H1 (cell line): Measurements from ENCODE around the gene TNNT3. TPM values are rescaled to one million over a fixed set of nuclear protein-coding genes. Genes with fewer than 3 reads are reported as not detected.

Experiments
- ATF2 ChIP-seq: IDR thresholded peaks from 2 replicates; pipeline ENCODE4 v1.6.1; 2012; ENCODE audit warnings: low read length, inconsistent platforms
- BACH1 ChIP-seq: IDR thresholded peaks from 2 replicates; pipeline ENCODE4 v1.6.1; 2012; ENCODE audit warnings: low read length, improper control_type of control experiment
- polyA plus RNA-seq, 7 experiments: library from polyadenylated mRNA; depleted of rRNA in 3 of 7; stranded (reverse) in 5 of 7; unstranded in 2 of 7; fragments of >200 nt in 5 of 7; fragments of 200-250 nt in 2 of 7; gene quantifications; 1 replicate in 5 of 7; 2 replicates in 1 of 7; 4 replicates in 1 of 7; pipeline versions ENCODE4 v1.2.1 to v1.2.3, GENCODE V29; 2011 to 2013; ENCODE audit warnings: missing spikeins in 2 of 7, mixed read lengths in 2 of 7
- total RNA-seq: library from RNA; stranded (reverse); fragmentation: NEBNext Ultra II Directional; extraction: Animal tissue kit (Norgen Biotek cat#: 25700); gene quantifications from 2 replicates; pipeline ENCODE4 v1.2.1, GENCODE V29; 2021
- TF ChIP-seq, protein P1 (sequence below): fragments of 300-600 bp; sonication (generic); IDR thresholded peaks from 2 replicates; pipeline ENCODE4 v1.7.1; 2012; ENCODE audit warnings: low read length, moderate library complexity, mild to moderate bottlenecking, inconsistent platforms; ENCODE audit not compliant: insufficient replicate concordance

The TNNT3 gene
- total and polyA plus RNA-seq, 2 of the 8 experiments (the other 6 are each of a cell fraction or from before 2014, with no cell fraction given): not detected

- TF ChIP-seq, protein P1, sequence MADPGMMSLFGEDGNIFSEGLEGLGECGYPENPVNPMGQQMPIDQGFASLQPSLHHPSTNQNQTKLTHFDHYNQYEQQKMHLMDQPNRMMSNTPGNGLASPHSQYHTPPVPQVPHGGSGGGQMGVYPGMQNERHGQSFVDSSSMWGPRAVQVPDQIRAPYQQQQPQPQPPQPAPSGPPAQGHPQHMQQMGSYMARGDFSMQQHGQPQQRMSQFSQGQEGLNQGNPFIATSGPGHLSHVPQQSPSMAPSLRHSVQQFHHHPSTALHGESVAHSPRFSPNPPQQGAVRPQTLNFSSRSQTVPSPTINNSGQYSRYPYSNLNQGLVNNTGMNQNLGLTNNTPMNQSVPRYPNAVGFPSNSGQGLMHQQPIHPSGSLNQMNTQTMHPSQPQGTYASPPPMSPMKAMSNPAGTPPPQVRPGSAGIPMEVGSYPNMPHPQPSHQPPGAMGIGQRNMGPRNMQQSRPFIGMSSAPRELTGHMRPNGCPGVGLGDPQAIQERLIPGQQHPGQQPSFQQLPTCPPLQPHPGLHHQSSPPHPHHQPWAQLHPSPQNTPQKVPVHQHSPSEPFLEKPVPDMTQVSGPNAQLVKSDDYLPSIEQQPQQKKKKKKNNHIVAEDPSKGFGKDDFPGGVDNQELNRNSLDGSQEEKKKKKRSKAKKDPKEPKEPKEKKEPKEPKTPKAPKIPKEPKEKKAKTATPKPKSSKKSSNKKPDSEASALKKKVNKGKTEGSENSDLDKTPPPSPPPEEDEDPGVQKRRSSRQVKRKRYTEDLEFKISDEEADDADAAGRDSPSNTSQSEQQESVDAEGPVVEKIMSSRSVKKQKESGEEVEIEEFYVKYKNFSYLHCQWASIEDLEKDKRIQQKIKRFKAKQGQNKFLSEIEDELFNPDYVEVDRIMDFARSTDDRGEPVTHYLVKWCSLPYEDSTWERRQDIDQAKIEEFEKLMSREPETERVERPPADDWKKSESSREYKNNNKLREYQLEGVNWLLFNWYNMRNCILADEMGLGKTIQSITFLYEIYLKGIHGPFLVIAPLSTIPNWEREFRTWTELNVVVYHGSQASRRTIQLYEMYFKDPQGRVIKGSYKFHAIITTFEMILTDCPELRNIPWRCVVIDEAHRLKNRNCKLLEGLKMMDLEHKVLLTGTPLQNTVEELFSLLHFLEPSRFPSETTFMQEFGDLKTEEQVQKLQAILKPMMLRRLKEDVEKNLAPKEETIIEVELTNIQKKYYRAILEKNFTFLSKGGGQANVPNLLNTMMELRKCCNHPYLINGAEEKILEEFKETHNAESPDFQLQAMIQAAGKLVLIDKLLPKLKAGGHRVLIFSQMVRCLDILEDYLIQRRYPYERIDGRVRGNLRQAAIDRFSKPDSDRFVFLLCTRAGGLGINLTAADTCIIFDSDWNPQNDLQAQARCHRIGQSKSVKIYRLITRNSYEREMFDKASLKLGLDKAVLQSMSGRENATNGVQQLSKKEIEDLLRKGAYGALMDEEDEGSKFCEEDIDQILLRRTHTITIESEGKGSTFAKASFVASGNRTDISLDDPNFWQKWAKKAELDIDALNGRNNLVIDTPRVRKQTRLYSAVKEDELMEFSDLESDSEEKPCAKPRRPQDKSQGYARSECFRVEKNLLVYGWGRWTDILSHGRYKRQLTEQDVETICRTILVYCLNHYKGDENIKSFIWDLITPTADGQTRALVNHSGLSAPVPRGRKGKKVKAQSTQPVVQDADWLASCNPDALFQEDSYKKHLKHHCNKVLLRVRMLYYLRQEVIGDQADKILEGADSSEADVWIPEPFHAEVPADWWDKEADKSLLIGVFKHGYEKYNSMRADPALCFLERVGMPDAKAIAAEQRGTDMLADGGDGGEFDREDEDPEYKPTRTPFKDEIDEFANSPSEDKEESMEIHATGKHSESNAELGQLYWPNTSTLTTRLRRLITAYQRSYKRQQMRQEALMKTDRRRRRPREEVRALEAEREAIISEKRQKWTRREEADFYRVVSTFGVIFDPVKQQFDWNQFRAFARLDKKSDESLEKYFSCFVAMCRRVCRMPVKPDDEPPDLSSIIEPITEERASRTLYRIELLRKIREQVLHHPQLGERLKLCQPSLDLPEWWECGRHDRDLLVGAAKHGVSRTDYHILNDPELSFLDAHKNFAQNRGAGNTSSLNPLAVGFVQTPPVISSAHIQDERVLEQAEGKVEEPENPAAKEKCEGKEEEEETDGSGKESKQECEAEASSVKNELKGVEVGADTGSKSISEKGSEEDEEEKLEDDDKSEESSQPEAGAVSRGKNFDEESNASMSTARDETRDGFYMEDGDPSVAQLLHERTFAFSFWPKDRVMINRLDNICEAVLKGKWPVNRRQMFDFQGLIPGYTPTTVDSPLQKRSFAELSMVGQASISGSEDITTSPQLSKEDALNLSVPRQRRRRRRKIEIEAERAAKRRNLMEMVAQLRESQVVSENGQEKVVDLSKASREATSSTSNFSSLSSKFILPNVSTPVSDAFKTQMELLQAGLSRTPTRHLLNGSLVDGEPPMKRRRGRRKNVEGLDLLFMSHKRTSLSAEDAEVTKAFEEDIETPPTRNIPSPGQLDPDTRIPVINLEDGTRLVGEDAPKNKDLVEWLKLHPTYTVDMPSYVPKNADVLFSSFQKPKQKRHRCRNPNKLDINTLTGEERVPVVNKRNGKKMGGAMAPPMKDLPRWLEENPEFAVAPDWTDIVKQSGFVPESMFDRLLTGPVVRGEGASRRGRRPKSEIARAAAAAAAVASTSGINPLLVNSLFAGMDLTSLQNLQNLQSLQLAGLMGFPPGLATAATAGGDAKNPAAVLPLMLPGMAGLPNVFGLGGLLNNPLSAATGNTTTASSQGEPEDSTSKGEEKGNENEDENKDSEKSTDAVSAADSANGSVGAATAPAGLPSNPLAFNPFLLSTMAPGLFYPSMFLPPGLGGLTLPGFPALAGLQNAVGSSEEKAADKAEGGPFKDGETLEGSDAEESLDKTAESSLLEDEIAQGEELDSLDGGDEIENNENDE: no peak
- no peak for TF ChIP-seq BACH1
- no peak for TF ChIP-seq ATF2
These were observed 22.6 kb upstream of the TNNT3 start (continued) for GRCh38 chr11:1896923-1897322.
